Uterus (tissue), 4 donors: ENCODE data around the gene CACNA1A. TPM values are rescaled to one million over a fixed set of nuclear protein-coding genes. Genes with fewer than 3 reads are reported as not detected.

Experiments
- DNase-seq, 2 donors: peaks; one replicate each; pipeline ENCODE4 v3.0.0-alpha.2; 2019 to 2020
- H3K27ac ChIP-seq, 2 donors: fragments of 200-600 bp; sonication (generic); 1 replicate in 1 of 2; 2 replicates in 1 of 2; pipeline ENCODE4 v1.5.1; 2016 to 2018
- H3K27me3 ChIP-seq, 2 donors: fragments of 200-600 bp; sonication (generic); one replicate each; pipeline ENCODE4 v1.5.1; 2018 to 2019; ENCODE audit warnings: control low read depth in 1 of 2
- H3K36me3 ChIP-seq, 2 donors: fragments of 200-600 bp; sonication (generic); one replicate each; pipeline ENCODE4 v1.5.1; 2019; ENCODE audit warnings: control low read depth in 1 of 2
- H3K4me1 ChIP-seq, 2 donors: fragments of 200-600 bp; sonication (generic); one replicate each; pipeline ENCODE4 v1.5.1; 2018 to 2019; ENCODE audit warnings: control low read depth in 1 of 2
- H3K4me3 ChIP-seq, 2 donors: fragments of 200-600 bp; sonication (generic); 1 replicate in 1 of 2; 2 replicates in 1 of 2; pipeline ENCODE4 v1.5.1; 2018 to 2019; ENCODE audit warnings: mild to moderate bottlenecking in 1 of 2
- H3K9me3 ChIP-seq, 2 donors: fragments of 200-600 bp; sonication (generic); one replicate each; pipeline ENCODE4 v1.5.1; 2019; ENCODE audit warnings: control low read depth in 1 of 2
- CTCF ChIP-seq, 4 experiments: fragments of 200-600 bp in 2 of 4; fragments of 450-650 bp in 2 of 4; sonication (generic) in 2 of 4; IDR thresholded peaks; one replicate each; pipeline ENCODE4 v1.5.1; 2016 to 2019; ENCODE audit warnings: antibody characterized with exemption in 4 of 4, mild to moderate bottlenecking in 2 of 4, moderate library complexity in 1 of 4
- POLR2A ChIP-seq, 2 donors: fragments of 450-650 bp; IDR thresholded peaks; one replicate each; pipeline ENCODE4 v1.6.1; 2016; ENCODE audit warnings: antibody characterized with exemption in 2 of 2, mild to moderate bottlenecking in 1 of 2, moderate library complexity in 1 of 2
- intact Hi-C: fragments of 100-400 bp; cut with DNase I; formaldehyde crosslinking; loops from one replicate; pipeline ENCODE4 v1.15.1; 2023; ENCODE audit warnings: low total_unique reads
- total RNA-seq, 4 donors: library from RNA; depleted of rRNA in 3 of 4; stranded (reverse); fragments of >200 nt in 3 of 4; gene quantifications; one replicate each; pipeline versions ENCODE4 v1.1.0 to v1.2.4, GENCODE V29; 2014 to 2023
- donor health status: DM: yes; HTN: yes; CAD: no.

Gene CACNA1A
- total RNA-seq, 4 donors from 2014 or later, result 0.77 to 5.8 (median 0.96) TPM

- H3K36me3 ChIP-seq, result no peaks in the 10 kb centered on the region
- H3K27me3 ChIP-seq, result no peaks in the 10 kb centered on the region
- TF ChIP-seq POLR2A (IDR thresholded peaks at IDR 0.05), result no peak
- no peak for TF ChIP-seq CTCF (IDR thresholded peaks at IDR 0.05)
- H3K9me3 ChIP-seq, result no peaks in the 10 kb centered on the region
- H3K27ac ChIP-seq, result no peak overlapping the region
- no peak overlapping the region for H3K4me3 ChIP-seq
- intact Hi-C loops, result no loop called here
- DNase-seq, result no peak
- no peaks in the 10 kb centered on the region for H3K4me1 ChIP-seq
These were observed 108.1 kb downstream of the CACNA1A start for GRCh38 chr19:13398182-13398581.

- Histone ChIP-seq H3K9me3 (no peaks in the 10 kb centered on the region), H3K36me3 (no peaks in the 10 kb centered on the region), H3K4me3 (no peak overlapping the region), H3K27me3 (no peaks in the 10 kb centered on the region), H3K27ac (no peak overlapping the region), H3K4me1 (no peaks in the 10 kb centered on the region)
- no peak for TF ChIP-seq POLR2A (IDR thresholded peaks at IDR 0.05)
- TF ChIP-seq CTCF (IDR thresholded peaks at IDR 0.05), result no peak
- DNase-seq, result peak in 1 of 2 donors; percentile 14
- intact Hi-C loops, result no loop called here
These were observed 109.8 kb downstream of the CACNA1A start for GRCh38 chr19:13396250-13397080.

GRCh38 chr19:13382633-13382938 lies 123.7 kb downstream of the CACNA1A start:
- H3K27me3 ChIP-seq, result no peaks in the 10 kb centered on the region
- H3K9me3 ChIP-seq, result no peaks in the 10 kb centered on the region
- intact Hi-C loops, result no loop called here
- TF ChIP-seq CTCF (IDR thresholded peaks at IDR 0.05) (no peak), POLR2A (IDR thresholded peaks at IDR 0.05) (no peak)
- no peaks in the 10 kb centered on the region for H3K4me1 ChIP-seq
- H3K27ac ChIP-seq, result no peak overlapping the region
- H3K36me3 ChIP-seq, result no peaks in the 10 kb centered on the region
- no peak overlapping the region for H3K4me3 ChIP-seq
- no peak for DNase-seq

GRCh38 chr19:13381827-13382632 lies 124.2 kb downstream of the CACNA1A start:
- Histone ChIP-seq H3K27ac (no peak overlapping the region), H3K9me3 (no peaks in the 10 kb centered on the region), H3K4me1 (no peaks in the 10 kb centered on the region), H3K36me3 (no peaks in the 10 kb centered on the region), H3K27me3 (no peaks in the 10 kb centered on the region), H3K4me3 (no peak overlapping the region)
- no peak for DNase-seq
- intact Hi-C loops, result no loop called here
- no peak for TF ChIP-seq CTCF (IDR thresholded peaks at IDR 0.05)
- no peak for TF ChIP-seq POLR2A (IDR thresholded peaks at IDR 0.05)

GRCh38 chr19:13376537-13376936 lies 129.7 kb downstream of the CACNA1A start:
- Histone ChIP-seq H3K36me3 (no peaks in the 10 kb centered on the region), H3K4me3 (no peak overlapping the region), H3K27me3 (no peaks in the 10 kb centered on the region), H3K9me3 (no peaks in the 10 kb centered on the region), H3K27ac (no peak overlapping the region), H3K4me1 (no peaks in the 10 kb centered on the region)
- no peak for DNase-seq
- intact Hi-C loops, result no loop called here
- TF ChIP-seq CTCF (IDR thresholded peaks at IDR 0.05), result no peak
- TF ChIP-seq POLR2A (IDR thresholded peaks at IDR 0.05), result no peak
